ENCODE results near the gene ZNF343.

Gene ZNF343

GRCh38 chr20:2538931-2539720, 30.4 kb upstream of the ZNF343 start:
- H3K9me2 ChIP-seq (ENCODE audit: low read depth, low read length), result no peaks in the 10 kb centered on the region
- no peak overlapping the region for H3K9ac ChIP-seq (ENCODE audit: low read length)
- no peaks in the 10 kb centered on the region for H4K20me1 ChIP-seq (ENCODE audit: insufficient read depth, low read length)
- 0 out of 2 replicates have a peak, but pooled peaks cover 6% of the 10 kb centered on the region for H3K27me3 ChIP-seq (ENCODE audit: insufficient read depth, low read length)
- H3F3A ChIP-seq (ENCODE audit: insufficient read depth, low read length), result no peaks in the 10 kb centered on the region
- no peak overlapping the region for H3K27ac ChIP-seq (ENCODE audit: low read depth, low read length, poor library complexity, severe bottlenecking)
- H3K9me3 ChIP-seq (ENCODE audit: low read length), result no peaks in the 10 kb centered on the region
- H2AFZ ChIP-seq (ENCODE audit: low read length), result no peak overlapping the region
- H3K4me3 ChIP-seq (ENCODE audit: low read depth, low read length, poor library complexity, severe bottlenecking), result no peak overlapping the region
- H3K79me2 ChIP-seq (ENCODE audit: insufficient read depth, low read length), result no peaks in the 10 kb centered on the region
- H3K36me3 ChIP-seq (ENCODE audit: insufficient read depth, low read length), result no peaks in the 10 kb centered on the region
- no peak overlapping the region for H3K4me2 ChIP-seq (ENCODE audit: low read length)
- no peaks in the 10 kb centered on the region for H3K4me1 ChIP-seq (ENCODE audit: insufficient read depth, low read length, severe bottlenecking)
- TF ChIP-seq CTCF (IDR thresholded peaks at IDR 0.05; ENCODE audit: low read length), result no peak
- no peak for TF ChIP-seq EZH2 (IDR thresholded peaks at IDR 0.05; ENCODE audit: borderline replicate concordance, low read length)

DNA sequence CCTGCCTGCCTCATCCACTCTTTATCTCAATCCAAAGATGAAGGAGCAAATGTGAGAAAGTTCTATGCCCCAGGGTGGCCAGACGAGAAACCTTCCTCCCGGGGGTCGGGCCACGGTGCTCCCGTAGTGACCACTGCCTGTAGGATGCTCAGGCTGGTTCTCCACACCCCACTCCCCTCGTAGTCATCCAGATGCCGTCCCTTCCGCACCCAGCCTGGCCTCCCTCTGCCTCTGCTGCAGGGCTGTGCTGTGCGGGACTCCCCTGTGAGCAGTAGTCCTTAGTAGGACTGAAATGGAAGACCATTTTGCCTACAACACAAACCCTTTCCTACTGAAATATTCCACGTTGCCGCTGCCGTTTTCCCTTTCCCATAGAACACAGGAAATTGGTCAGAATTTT, 29.6 kb upstream of the ZNF343 start:
- Histone ChIP-seq H2AFZ (ENCODE audit: low read length) (no peak overlapping the region), H3K36me3 (ENCODE audit: insufficient read depth, low read length) (no peaks in the 10 kb centered on the region), H3K4me2 (ENCODE audit: low read length) (no peak overlapping the region), H3K27ac (ENCODE audit: low read depth, low read length, poor library complexity, severe bottlenecking) (no peak overlapping the region), H3F3A (ENCODE audit: insufficient read depth, low read length) (no peaks in the 10 kb centered on the region), H3K9me2 (ENCODE audit: low read depth, low read length) (no peaks in the 10 kb centered on the region), H3K4me1 (ENCODE audit: insufficient read depth, low read length, severe bottlenecking) (no peaks in the 10 kb centered on the region), H3K9me3 (ENCODE audit: low read length) (no peaks in the 10 kb centered on the region), H3K9ac (ENCODE audit: low read length) (no peak overlapping the region), H3K79me2 (ENCODE audit: insufficient read depth, low read length) (no peaks in the 10 kb centered on the region), H4K20me1 (ENCODE audit: insufficient read depth, low read length) (no peaks in the 10 kb centered on the region), H3K27me3 (ENCODE audit: insufficient read depth, low read length) (0 out of 2 replicates have a peak, but pooled peaks cover 6% of the 10 kb centered on the region), H3K4me3 (ENCODE audit: low read depth, low read length, poor library complexity, severe bottlenecking) (no peak overlapping the region)
- TF ChIP-seq CTCF (IDR thresholded peaks at IDR 0.05; ENCODE audit: low read length), result no peak
- TF ChIP-seq EZH2 (IDR thresholded peaks at IDR 0.05; ENCODE audit: borderline replicate concordance, low read length), result no peak

- Histone ChIP-seq H3K4me1 (ENCODE audit: insufficient read depth, low read length, severe bottlenecking) (no peaks in the 10 kb centered on the region), H3K36me3 (ENCODE audit: insufficient read depth, low read length) (no peaks in the 10 kb centered on the region), H3K9me3 (ENCODE audit: low read length) (no peaks in the 10 kb centered on the region), H3K4me2 (ENCODE audit: low read length) (no peak overlapping the region), H3K9me2 (ENCODE audit: low read depth, low read length) (no peaks in the 10 kb centered on the region), H4K20me1 (ENCODE audit: insufficient read depth, low read length) (no peaks in the 10 kb centered on the region), H3K4me3 (ENCODE audit: low read depth, low read length, poor library complexity, severe bottlenecking) (no peak overlapping the region), H3K9ac (ENCODE audit: low read length) (no peak overlapping the region), H3F3A (ENCODE audit: insufficient read depth, low read length) (no peaks in the 10 kb centered on the region), H3K27me3 (ENCODE audit: insufficient read depth, low read length) (0 out of 2 replicates have a peak, but pooled peaks cover 6% of the 10 kb centered on the region), H2AFZ (ENCODE audit: low read length) (no peak overlapping the region), H3K79me2 (ENCODE audit: insufficient read depth, low read length) (no peaks in the 10 kb centered on the region), H3K27ac (ENCODE audit: low read depth, low read length, poor library complexity, severe bottlenecking) (no peak overlapping the region)
- TF ChIP-seq EZH2 (IDR thresholded peaks at IDR 0.05; ENCODE audit: borderline replicate concordance, low read length) (no peak), CTCF (IDR thresholded peaks at IDR 0.05; ENCODE audit: low read length) (no peak)
These were observed 28.4 kb upstream of the ZNF343 start for GRCh38 chr20:2537101-2537500.

All from OCI-LY1 (cell line).